Measurements from ENCODE around the gene CCSAP. TPM values are rescaled to one million over a fixed set of nuclear protein-coding genes. Genes with fewer than 3 reads are reported as not detected.

CCSAP gene
- total RNA-seq, 4 donors from 2014 or later = 7.2 to 18.1 (median 11.5) TPM

GRCh38 chr1:229287267-229287666, 55.6 kb downstream of the CCSAP start:
- Histone ChIP-seq H3K27ac (no peak overlapping the region), H3K4me3 (no peak overlapping the region), H3K36me3 (peaks cover 0 to 28% (median 0%) of the 10 kb centered on the region in 3 donors), H3K4me1 (peaks cover 0 to 36% (median 0%) of the 10 kb centered on the region in 4 donors), H3K9me3 (peaks cover 0 to 3% (median 0%) of the 10 kb centered on the region in 4 donors), H3K27me3 (no peaks in the 10 kb centered on the region)
- no peak for TF ChIP-seq EP300 (IDR thresholded peaks at IDR 0.05)
- no peak for TF ChIP-seq POLR2A (IDR thresholded peaks at IDR 0.05)
- no peak for TF ChIP-seq CTCF (IDR thresholded peaks at IDR 0.05)
- DNase-seq (ENCODE audit: low spot score in 2 of 2) = no peak
- WGBS, 2 donors = 50 to 56% methylated on average over 1 of the region's 1 CpG

- peaks cover 0 to 3% (median 0%) of the 10 kb centered on the region in 4 donors for H3K9me3 ChIP-seq
- WGBS, 2 donors = 63 to 72% methylated on average over 2 of the region's 2 CpGs
- TF ChIP-seq EP300 (IDR thresholded peaks at IDR 0.05) (no peak), CTCF (IDR thresholded peaks at IDR 0.05) (no peak), POLR2A (IDR thresholded peaks at IDR 0.05) (no peak)
- peaks cover 0 to 36% (median 0%) of the 10 kb centered on the region in 4 donors for H3K4me1 ChIP-seq
- peaks cover 0 to 23% (median 0%) of the 10 kb centered on the region in 3 donors for H3K36me3 ChIP-seq
- DNase-seq (ENCODE audit: low spot score in 2 of 2) = no peak
- no peak overlapping the region for H3K4me3 ChIP-seq
- H3K27ac ChIP-seq = no peak overlapping the region
- H3K27me3 ChIP-seq = no peaks in the 10 kb centered on the region
Observed at GRCh38 chr1:229286099-229286766, 56.6 kb downstream of the CCSAP start.

- Histone ChIP-seq H3K9me3 (peaks cover 0 to 3% (median 0%) of the 10 kb centered on the region in 4 donors), H3K36me3 (peaks cover 0 to 16% (median 0%) of the 10 kb centered on the region in 3 donors), H3K27me3 (no peaks in the 10 kb centered on the region), H3K4me3 (no peak overlapping the region), H3K27ac (no peak overlapping the region), H3K4me1 (peaks cover 0 to 43% (median 0%) of the 10 kb centered on the region in 4 donors)
- 63 to 85% methylated on average over 2 of the region's 2 CpGs for WGBS, 2 donors
- no peak for DNase-seq (ENCODE audit: low spot score in 2 of 2)
- no peak for TF ChIP-seq POLR2A (IDR thresholded peaks at IDR 0.05)
- TF ChIP-seq EP300 (IDR thresholded peaks at IDR 0.05) = no peak
- no peak for TF ChIP-seq CTCF (IDR thresholded peaks at IDR 0.05)
Observed at GRCh38 chr1:229285440-229285839, 57.4 kb downstream of the CCSAP start.

DNA sequence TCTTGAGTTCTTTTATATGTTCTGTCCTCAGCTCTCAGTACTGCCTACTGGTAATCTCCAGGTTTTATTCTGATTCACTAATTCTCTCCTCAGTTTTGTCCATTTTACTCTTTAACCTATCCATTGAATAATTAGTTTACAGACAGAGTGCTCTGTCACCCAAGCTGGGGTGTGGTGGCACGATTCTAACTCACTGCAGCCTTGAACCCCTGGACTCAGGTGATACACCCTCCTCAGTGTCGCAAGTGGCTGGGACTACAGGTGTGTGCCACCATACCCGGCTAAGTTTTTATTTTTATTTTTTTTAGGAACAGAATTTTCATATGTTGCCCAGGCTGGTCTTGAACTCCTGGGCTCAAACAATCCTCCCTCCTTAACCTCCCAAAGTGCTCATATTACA, 58.0 kb downstream of the CCSAP start:
- Histone ChIP-seq H3K4me1 (peaks cover 0 to 48% (median 0%) of the 10 kb centered on the region in 4 donors), H3K4me3 (no peak overlapping the region), H3K9me3 (peaks cover 0 to 3% (median 0%) of the 10 kb centered on the region in 4 donors), H3K36me3 (peaks cover 0 to 11% (median 0%) of the 10 kb centered on the region in 3 donors), H3K27me3 (no peaks in the 10 kb centered on the region), H3K27ac (no peak overlapping the region)
- 93 to 96% methylated on average over 3 of the region's 3 CpGs for WGBS, 2 donors
- TF ChIP-seq POLR2A (IDR thresholded peaks at IDR 0.05) = no peak
- TF ChIP-seq CTCF (IDR thresholded peaks at IDR 0.05) = no peak
- TF ChIP-seq EP300 (IDR thresholded peaks at IDR 0.05) = no peak
- no peak for DNase-seq (ENCODE audit: low spot score in 2 of 2)

GRCh38 chr1:229283183-229283611, 59.6 kb downstream of the CCSAP start:
- H3K27me3 ChIP-seq = no peaks in the 10 kb centered on the region
- peaks cover 0 to 53% (median 0%) of the 10 kb centered on the region in 4 donors for H3K4me1 ChIP-seq
- no peak overlapping the region for H3K4me3 ChIP-seq
- H3K36me3 ChIP-seq = no peaks in the 10 kb centered on the region
- H3K27ac ChIP-seq = no peak overlapping the region
- TF ChIP-seq EP300 (IDR thresholded peaks at IDR 0.05) (no peak), CTCF (IDR thresholded peaks at IDR 0.05) (no peak), POLR2A (IDR thresholded peaks at IDR 0.05) (no peak)
- peaks cover 0 to 3% (median 0%) of the 10 kb centered on the region in 4 donors for H3K9me3 ChIP-seq
- 42 to 55% methylated on average over 3 of the region's 3 CpGs for WGBS, 2 donors
- no peak for DNase-seq (ENCODE audit: low spot score in 2 of 2)

All from tibial nerve (tissue), 4 donors.